Melanocyte of skin (primary cell): ENCODE data around the gene VSTM1. TPM values are rescaled to one million over a fixed set of nuclear protein-coding genes. Genes with fewer than 3 reads are reported as not detected.

Experiments
- small RNA-seq, 2 donors: library from RNA; depleted of rRNA; stranded (forward); fragments of <200 nt; gene quantifications; one replicate each; pipeline ENCODE3, GENCODE V24; 2012
- total RNA-seq, 2 donors: library from RNA; depleted of rRNA; stranded (reverse); fragments of >200 nt; gene quantifications; 2 replicates each; pipeline ENCODE4 v1.2.3, GENCODE V29; 2012

VSTM1 gene, protein sequence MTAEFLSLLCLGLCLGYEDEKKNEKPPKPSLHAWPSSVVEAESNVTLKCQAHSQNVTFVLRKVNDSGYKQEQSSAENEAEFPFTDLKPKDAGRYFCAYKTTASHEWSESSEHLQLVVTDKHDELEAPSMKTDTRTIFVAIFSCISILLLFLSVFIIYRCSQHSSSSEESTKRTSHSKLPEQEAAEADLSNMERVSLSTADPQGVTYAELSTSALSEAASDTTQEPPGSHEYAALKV
- not detected for total RNA-seq

DNA sequence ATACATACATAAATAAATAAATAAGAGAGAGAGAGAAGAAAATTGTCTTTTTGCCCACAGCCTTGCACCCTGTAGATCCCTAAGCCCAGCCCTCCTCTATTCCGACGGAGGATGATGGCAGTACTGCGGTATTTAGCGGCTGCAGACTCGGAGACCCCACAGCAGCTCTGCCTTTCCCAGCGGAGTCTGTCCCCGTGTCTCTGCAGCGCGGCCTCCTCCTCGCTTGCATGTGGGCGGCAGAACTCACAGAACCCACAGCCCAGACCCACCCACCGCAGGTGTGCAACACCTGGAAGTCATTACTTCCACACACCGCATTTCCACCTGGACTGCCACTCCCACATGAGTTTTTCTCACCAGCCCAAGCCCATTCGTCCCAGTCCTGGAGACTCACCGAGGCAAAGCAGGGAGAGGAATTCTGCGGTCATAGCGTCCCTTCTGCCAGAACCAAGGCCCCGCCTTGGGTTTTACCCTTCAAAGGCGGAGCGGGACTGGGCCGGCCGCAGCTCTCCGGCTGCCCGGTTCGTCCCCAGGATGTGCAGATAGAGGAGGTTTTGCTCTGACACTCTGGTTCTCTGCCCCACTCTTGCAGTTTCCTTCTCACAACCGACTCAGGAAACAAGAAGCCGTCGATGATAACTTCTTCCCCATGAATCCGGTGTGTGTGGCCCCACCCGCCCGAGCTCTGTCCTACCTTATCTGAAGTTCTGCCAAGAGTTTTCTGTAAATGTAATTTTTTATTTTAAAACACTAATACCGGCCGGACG is at the start of gene VSTM1:
Gene VSTM1, minus strand, starts transcription at position 548 of the 767 bp plus-strand sequence. Its CDS starts 120 bp downstream, at position 428.

DNA sequence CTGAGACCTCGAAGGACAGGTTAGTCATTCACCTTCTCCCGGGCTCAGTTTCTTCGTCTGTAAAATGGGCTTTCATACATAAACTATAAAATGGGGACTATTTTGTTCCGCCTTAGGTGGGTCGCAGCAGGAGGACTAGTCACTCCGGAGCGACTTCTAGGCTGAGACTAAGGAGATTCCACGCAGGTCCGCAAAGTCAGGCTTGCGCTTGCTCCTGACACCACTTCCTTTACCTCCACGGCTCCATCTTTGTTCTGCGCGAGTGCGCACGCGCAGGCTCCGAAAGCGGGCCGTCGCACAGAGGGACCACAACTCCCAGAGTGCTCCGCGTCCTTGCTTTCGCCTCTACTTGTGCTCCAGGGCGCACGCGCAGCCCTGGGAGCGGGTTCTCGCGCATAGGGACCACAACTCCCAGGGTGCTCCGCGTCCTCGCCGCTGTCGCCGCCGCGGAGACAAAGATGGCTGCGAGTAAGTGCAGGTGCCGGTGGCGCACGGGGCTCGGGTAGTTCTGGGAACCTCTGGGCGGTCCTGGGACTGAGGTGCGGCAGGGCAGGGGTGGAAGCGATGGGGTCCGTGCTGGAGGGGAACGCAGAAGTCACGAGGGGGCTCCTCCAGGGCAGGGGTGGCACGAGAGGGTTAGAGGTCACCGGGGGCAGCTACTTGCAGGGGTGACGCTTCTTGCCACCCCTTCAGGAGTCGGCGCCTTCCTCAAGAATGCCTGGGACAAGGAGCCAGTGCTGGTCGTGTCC is 38.9 kb upstream of the VSTM1 start, which contains the start of gene NDUFA3:
Gene NDUFA3, plus strand, starts transcription at position 435 of the 749 bp plus-strand sequence. Its CDS starts 24 bp downstream, at position 459.

GRCh38 chr19:54100561-54100960 is 36.9 kb upstream of the VSTM1 start, which contains the start of gene OSCAR:
OSCAR (minus strand) TSS chr19:54100803; CDS start chr19:54100792, 11 bp downstream.

GRCh38 chr19:54081032-54081431 is 17.3 kb upstream of the VSTM1 start, which contains the start of gene TARM1:
TARM1 (minus strand) TSS chr19:54081365; CDS start chr19:54081340, 25 bp downstream.

GRCh38 chr19:53991224-53992113 is 72.2 kb downstream of the VSTM1 start, which contains the start of gene CACNG6:
CACNG6 (plus strand) TSS chr19:53991637; CDS start chr19:53992878, 1,241 bp downstream.

Small RNA genes lying within 50 kb of the gene (small RNA-seq; reads per million reads assigned to genes)
- 0 reads per million in 2 donors for gene AC012314.20

Other genes starting within 250 kb of the VSTM1 start
- under 1 TPM in 1 of 2 donors, not detected in 1; under 0.01 TPM for gene NLRP12, start 239.6 kb downstream of the VSTM1 start, total RNA-seq
- gene MYADM, start 196.0 kb downstream of the VSTM1 start, total RNA-seq, result 1 to 10 TPM; 6.9 to 9.0 TPM
- not detected for gene PRKCG, start 181.7 kb downstream of the VSTM1 start, total RNA-seq
- gene CACNG7, start 154.6 kb downstream of the VSTM1 start, total RNA-seq, result not detected
- gene CACNG8, start 101.0 kb downstream of the VSTM1 start, total RNA-seq, result not detected
- not detected for gene CACNG6, start 72.3 kb downstream of the VSTM1 start, total RNA-seq
- gene TARM1, start 17.5 kb upstream of the VSTM1 start, total RNA-seq, result not detected
- not detected for gene OSCAR, start 36.9 kb upstream of the VSTM1 start, total RNA-seq
- gene NDUFA3, start 39.0 kb upstream of the VSTM1 start, total RNA-seq, result 10 to 100 TPM in 1 of 2 donors, 1 to 10 TPM in 1; 8.6 to 11.3 TPM
- 10 to 100 TPM; 39.9 to 50.3 TPM for gene TFPT, start 51.8 kb upstream of the VSTM1 start, total RNA-seq
- 10 to 100 TPM; 32.0 to 75.6 TPM for gene PRPF31, start 51.9 kb upstream of the VSTM1 start, total RNA-seq
- 1 to 10 TPM; 8.9 to 9.7 TPM for gene CNOT3, start 73.9 kb upstream of the VSTM1 start, total RNA-seq
- gene LENG1, start 95.8 kb upstream of the VSTM1 start, total RNA-seq, result 1 to 10 TPM; 5.2 to 6.3 TPM
- gene TMC4, start 109.3 kb upstream of the VSTM1 start, total RNA-seq, result 1 to 10 TPM in 1 of 2 donors, not detected in 1; 1.0 TPM
- gene MBOAT7, start 125.7 kb upstream of the VSTM1 start, total RNA-seq, result 10 to 100 TPM; 27.9 to 28.3 TPM
- 10 to 100 TPM; 56.4 to 87.2 TPM for gene TSEN34, start 127.4 kb upstream of the VSTM1 start, total RNA-seq
- 1,000 to 10,000 TPM in 1 of 2 donors, 100 to 1,000 TPM in 1; 794 to 1,187 TPM for gene RPS9, start 137.0 kb upstream of the VSTM1 start, total RNA-seq
- not detected for gene LILRB3, start 159.1 kb upstream of the VSTM1 start, total RNA-seq
- gene LILRA6, start 178.9 kb upstream of the VSTM1 start, total RNA-seq, result not detected
- gene LILRB5, start 193.4 kb upstream of the VSTM1 start, total RNA-seq, result not detected
- not detected for gene LILRB2, start 217.2 kb upstream of the VSTM1 start, total RNA-seq
- gene LILRA5, start 249.3 kb upstream of the VSTM1 start, total RNA-seq, result not detected